Measurements from ENCODE around the gene PLEKHH3.
"Not testable (repeated sequence)": the region's sequence is repeated elsewhere in the genome, so short reads cannot be mapped to it uniquely, and the experiment has no call there.

PLEKHH3 gene

DNA sequence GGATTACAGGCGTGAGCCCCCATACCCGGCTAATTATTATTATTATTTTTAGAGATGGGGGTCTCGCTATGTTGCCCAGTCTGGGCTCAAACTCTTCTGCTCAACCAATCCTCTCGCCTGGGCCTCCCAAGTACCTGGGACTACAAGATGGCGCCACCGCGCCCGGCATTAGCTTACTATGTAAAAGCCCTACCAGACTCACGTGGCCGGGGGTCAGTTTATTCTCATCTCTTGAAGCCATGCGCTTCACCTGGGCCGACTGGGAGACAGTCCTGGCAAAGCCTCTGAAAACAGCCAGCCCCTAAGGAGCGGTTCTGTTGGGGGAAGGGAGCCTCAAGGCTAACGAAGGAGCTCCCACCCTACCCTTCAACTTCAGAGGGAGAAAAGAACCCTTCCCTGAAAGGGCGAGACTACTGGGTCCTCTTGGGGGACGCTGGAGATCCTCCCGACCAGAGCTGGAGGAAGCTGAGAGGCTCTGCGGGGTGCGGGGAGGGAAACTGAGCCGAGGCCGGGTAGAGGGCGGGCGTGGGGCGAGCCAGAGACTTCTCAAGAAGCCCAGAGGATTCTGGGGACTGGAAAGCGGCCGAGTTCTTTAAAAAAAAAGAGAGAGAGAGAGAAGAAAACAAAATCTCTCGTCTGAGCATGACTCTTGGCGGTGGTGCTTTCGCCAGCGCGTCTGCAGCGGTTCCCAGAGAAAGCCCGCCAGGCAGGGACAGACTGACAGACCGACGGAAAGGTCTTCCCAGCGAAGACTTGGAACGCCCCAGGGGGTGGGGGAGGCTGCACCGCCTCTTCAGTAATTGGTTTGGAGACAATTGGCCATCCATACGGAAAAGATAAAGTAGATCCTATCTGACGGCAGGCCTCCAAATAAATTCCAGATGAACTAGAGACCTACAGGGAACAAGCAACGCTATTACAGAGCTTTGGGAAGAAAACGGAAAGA is 23.3 kb downstream of the PLEKHH3 start:
- DNase-seq: peak in 6 of 10 donors; percentile 30 to 90 (median 42)
- intact Hi-C loops (cut with DNase I): no loop called here

DNA sequence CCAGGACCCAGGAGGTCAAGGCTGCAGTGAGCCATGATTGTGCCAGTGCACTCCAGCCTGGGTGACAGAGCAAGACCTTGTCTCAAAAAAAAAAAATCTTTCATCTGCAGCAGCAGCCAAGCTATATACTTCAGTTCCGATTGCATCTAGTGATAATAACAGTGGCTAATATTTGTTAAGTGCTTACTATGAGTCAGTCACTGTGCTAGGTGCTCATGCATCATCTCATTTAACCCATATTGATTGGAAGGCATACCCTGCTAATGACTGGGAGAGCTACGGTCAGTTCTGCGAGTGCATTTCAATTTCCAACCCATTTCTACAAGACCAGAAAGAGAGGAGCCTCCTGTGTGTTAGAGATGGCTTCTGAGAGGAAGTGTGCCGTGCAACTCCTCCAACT is 25.4 kb downstream of the PLEKHH3 start:
- intact Hi-C loops (cut with DNase I): no loop called here
- DNase-seq: no peak

DNA sequence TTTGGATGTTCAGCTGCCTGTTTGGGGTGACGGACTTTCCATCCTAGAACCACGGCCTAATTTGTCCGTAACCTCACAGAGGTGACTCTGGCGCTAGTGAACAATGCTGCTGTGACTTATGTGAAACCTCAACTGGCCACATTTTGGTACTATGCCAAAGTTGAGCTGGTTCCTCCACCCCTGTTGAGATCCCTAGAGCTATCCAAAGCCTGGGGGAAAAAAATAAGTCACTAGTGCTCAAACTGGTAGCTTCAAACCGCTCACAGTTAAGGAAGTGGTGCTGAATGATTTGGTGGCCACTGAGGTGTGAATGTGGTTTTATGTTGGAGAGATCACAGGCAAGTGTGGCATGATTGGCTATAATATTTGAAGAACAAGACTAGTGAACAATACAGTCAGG is 29.0 kb downstream of the PLEKHH3 start:
- no peak for DNase-seq
- intact Hi-C loops (cut with DNase I): no loop called here

DNA sequence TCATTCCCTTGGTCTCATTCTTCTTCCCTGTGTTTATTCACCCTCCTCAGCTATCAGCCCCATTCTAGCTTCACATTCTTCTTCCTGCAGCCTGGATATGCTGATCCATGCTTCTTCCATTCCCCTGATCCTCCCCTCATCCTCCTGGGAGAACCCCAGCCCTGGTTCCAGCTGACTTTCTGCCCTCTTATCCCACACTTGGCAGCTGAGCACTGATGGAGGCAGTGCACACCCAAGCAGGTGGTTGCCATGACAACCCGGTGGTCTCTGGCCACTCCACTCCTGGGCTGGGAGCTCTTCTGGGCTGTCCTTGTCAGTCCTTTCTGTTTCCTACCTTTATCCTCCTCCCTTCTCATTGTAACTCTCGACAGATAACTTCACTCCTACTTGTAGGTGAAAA is 34.5 kb downstream of the PLEKHH3 start:
- DNase-seq: no peak

DNA sequence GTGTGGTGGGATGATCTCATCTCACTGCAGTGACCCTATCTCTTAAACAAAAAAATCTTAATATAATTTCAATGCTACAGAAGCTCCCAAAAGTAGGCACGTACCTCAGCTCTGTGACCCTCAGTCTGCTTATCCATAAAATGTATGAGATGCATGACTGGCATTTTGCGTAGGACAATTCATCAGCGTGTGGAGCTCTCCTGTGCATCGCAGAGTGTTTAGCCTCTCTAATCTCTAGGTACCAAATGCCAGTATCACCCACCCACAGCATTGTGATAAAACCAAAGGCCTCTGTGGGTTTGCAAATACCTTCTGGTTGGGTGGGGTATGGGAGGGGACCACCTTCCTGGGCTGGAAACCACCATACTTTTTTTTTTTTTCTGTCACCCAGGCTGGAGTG is 36.7 kb downstream of the PLEKHH3 start:
- DNase-seq: no peak
- intact Hi-C loops (cut with DNase I): no loop called here

More for the DNA sequence above, 34.5 kb downstream of the PLEKHH3 start:
- intact Hi-C loops (cut with DNase I): no loop called here

DNA sequence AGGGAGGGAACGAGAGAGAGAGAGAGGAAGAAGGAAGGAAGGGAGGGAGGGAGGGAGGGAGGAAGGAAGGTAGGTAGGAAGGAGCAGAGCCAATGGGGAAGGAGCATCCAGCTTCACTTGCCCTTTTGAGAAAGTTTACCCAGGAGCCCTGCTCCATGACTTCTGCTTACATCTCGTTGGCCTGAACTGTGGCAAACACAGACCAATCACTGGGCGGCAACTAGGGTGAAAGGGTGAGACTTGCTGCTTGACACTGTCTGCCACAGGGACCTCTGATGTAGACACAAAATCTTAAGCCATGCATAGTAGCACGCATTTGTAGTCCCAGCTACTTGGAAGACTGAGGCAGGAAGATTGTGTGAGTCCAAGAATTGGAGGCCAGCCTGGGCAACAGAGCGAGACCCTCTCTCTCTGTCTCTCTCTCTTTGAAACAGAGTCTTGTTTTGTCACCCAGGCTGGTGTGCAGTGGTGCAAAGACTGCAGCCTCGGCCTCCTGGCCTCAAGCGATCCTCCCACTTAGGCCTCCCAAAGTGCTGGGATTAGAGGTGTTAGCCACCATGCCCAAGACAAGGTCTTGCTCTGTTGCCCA is 37.2 kb downstream of the PLEKHH3 start:
- intact Hi-C loops (cut with DNase I): no loop called here

DNA sequence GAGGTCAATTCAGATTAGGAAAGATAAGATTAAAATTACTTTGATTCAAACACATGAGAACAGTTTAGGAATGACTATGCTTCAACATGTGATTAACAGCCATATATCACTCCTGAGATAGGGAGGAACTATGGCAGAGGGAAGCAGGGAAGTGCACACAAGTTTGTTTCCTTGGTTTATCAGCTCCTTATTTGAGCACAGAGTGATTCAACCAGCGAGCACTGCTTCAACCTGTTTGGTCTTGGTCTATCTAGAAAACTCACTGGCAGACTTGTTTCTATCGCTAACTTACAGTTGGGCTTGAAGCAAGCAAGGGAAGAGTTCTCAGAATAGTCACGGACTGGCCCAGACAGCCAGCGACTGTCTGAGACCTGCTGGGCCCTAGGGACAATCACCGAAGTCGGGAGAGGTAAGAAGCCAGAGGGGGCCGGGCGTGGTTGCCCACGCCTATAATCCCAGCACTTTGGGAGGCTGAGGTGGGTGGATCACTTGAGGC is 43.8 kb downstream of the PLEKHH3 start:
- intact Hi-C loops (cut with DNase I): no loop called here
- no peak for DNase-seq

More for the DNA sequence above, 37.2 kb downstream of the PLEKHH3 start:
- DNase-seq: no peak

DNA sequence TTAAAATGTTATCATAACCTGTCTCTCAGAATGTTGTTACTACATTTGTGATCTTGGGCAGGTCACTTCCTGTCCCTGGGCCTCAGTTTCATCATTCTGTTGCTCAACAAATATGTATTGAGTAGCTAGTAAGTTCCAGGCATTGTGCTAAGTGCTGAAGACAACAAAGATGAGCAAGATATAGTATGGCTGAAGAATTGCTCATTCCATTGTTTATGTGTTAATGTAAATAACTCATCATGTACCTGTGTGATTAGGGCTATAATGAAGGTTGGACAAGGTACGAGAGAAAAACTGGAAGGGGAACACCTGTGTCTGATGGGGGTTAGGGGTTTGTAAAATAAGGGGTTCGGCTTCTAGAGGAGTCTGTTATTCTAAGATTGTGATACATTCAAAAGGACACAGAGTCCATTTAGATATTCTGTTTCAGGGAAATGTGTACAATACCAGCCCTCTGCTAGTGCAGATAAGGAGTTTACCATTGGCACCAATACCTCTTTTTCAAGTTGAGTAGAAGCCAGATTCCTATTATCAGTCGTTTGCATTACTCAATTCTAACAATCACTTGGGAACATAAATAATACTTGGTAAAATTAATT is 47.3 kb downstream of the PLEKHH3 start:
- intact Hi-C loops (cut with DNase I): no loop called here

DNA sequence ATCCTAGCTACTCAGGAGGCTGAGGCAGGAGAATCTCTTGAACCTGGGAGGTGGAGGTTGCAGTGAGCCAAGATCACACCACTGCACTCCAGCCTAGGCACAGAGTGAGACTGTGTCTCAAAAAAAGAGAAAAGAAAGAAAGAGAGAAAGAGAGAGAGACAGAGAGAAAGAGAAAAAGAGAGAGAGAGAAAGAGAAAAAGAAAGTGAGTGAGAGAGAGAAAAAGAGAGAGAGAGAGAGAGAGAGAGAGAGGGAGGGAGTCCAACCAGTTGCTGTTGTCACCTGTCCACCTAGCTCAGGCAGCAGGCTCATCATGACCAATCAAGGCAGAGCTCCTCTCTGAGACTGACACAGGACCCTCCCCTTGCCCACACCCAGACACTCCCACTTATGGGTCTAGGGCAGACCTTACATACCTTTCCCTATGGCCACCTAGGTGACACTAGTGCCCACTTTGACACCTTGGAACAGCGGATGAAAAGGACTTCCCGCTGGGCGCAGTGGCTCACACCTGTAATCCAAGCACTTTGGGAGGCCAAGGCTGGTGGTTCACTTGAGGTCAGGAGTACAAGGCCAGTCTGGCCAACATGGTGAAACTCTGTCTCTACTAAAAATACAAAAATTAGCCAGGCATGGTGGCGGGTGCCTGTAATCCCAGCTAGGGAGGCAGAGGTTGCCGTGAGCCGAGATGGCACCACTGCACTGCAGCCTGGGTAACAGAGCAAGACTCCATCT is 49.6 kb downstream of the PLEKHH3 start:
- intact Hi-C loops (cut with DNase I); DNase-seq: not testable (repeated sequence)

More for the DNA sequence above, 47.3 kb downstream of the PLEKHH3 start:
- no peak for DNase-seq

DNA sequence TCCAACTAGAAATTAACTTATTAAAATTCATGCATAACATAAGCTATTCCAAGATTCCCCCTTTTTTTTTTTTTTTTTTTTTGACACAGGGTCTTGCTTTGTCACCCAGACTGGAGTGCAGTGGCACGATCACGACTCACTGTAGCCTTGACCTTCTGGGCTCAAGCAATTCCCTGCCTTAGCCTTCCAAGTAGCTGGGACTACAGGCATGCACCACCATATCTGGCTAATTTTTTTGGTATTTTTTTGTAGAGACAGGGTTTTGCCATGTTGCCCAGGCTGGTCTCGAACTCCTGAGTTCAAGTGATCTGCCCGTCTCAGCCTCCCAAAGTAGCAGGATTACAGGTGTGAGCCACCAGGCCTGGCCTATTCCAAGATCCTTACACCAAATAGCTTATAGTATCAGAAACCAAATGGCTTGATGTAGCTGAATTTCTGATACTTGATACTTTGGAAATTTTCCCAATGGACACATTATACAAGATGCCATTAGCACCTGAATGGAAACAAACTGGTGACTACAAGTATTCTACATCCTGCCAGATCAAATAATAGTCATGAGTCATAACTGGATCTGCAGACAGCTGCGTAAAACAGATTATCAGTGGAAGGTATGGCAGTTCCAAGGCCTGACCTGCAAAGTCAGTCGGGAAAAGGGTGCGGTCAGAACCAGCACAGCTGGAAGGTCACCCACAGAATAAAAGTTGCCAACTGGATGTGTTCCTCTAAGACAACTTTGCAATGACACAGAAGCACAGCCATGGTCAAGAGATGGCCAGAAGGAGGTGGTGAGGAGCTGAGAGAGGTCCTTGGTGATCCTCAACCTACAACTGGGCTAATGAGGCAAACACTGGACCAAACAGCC is 52.8 kb downstream of the PLEKHH3 start:
- intact Hi-C loops (cut with DNase I): no loop called here

DNA sequence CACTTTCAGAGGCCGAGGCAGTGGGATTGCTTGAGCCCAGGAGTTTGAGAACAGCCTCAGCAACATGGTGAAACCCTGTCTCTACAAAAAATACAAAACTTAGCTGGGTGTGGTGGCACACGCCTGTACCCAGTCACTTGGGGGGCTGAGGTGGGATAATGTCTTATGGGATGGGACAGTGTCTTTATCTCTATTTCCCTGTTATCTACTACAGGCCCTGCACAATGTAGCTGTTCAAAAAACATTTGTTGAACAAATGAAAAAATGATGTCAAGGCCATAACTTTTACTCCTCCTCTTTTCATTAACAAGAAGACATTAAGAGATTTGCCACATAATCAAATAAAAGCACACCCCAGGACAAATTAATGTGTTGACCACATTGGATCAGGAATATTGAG is 53.5 kb downstream of the PLEKHH3 start:
- DNase-seq: no peak

More for the DNA sequence above, 52.8 kb downstream of the PLEKHH3 start:
- DNase-seq: no peak

DNA sequence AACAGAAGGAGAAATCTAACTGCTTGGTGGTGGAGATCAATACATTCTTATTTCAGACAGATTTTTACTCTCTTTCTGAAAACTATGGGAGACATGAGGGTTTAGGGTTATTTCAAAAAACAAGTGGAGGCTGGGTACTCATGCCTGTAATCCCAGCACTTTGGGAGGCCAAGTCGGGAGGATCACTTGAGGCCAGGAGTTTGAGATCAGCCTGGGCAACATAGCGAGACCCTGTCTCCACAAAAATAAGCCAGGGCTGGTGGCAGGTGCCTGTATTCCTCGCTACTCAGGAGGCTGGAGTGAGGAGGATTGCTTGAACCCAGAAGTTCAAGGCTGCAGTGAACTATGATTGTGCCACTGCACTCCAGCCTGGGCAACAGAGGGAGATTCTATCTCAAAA is 54.8 kb downstream of the PLEKHH3 start:
- DNase-seq; intact Hi-C loops (cut with DNase I): not testable (repeated sequence)

More for the DNA sequence above, 53.5 kb downstream of the PLEKHH3 start:
- intact Hi-C loops (cut with DNase I): no loop called here

DNA sequence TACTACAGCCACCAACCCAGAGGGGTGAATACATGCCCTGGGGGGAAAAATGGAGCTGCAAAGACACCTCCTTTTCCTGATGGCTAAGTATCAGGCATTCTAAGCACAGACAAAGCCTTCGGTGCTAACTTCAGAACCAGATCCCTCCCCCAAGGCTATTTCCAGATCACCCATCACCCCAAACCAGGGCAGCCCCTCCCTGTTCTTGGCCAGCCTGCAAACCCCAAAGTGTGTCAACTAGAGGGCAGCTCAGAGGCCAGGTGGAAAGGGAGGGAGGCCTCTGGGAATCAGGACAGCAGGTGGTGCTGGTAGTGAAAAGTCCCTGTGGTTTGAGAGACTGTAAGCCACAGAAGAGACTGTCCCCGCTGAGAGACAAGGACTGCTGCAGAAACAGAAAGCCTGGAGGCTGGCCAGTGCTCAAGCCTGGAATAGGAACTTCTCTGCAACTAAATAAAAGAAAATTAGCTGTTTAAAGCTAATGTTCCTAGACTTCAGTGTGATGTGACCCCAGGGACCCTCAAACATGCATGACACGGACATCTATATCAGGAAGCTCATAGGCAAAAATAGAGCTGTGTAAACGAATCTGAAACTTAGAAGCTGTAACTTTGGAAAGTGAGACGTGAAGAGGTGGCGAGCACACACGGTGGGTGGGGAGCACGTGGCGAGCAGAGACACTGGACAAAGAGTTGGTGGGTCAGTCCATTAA is 58.2 kb downstream of the PLEKHH3 start:
- intact Hi-C loops (cut with DNase I): no loop called here
- DNase-seq: peak in 2 of 10 donors; percentile 27 to 71

DNA sequence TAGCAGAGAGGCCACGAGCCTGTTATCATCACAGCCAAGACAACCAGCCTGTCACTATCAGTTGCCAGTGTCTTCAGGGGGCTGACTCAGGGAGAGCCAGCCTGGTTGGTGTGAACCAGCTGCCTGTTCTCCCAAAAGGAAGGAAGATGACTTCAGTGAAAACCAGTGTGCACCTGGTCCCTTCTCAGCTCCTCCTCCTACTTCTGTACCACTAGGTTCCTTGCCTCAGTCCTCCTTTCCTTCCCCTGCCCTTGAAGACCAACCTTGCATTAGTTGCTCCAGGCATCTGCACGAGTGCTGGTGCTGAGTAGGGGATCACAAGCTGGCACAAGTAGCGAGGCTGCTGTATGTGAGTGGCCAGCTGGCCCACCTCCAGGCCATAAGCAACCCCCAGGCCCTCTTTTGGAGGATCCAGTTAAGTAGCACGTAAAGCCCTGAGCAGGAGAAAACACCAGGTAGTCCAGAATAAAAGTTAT is 58.8 kb downstream of the PLEKHH3 start:
- intact Hi-C loops (cut with DNase I): no loop called here

More for the DNA sequence above, 58.8 kb downstream of the PLEKHH3 start:
- no peak for DNase-seq
